Large intestine (tissue), 3 donors: ENCODE data around the gene ASAP3. TPM values are rescaled to one million over a fixed set of nuclear protein-coding genes. Genes with fewer than 3 reads are reported as not detected.

ENCODE experiments used
- DNase-seq, 2 donors: peaks; one replicate each; pipeline versions ENCODE4 v3.0.0 to v3.0.0-alpha.2; 2013
- H3K27ac ChIP-seq: one replicate; pipeline ENCODE4 v1.5.1; 2013; ENCODE audit warnings: low read length
- H3K27me3 ChIP-seq: 2 replicates; pipeline ENCODE4 v1.6.1; 2013; ENCODE audit warnings: low read length; ENCODE audit not compliant: control insufficient read depth, insufficient read depth
- H3K36me3 ChIP-seq: 2 replicates; pipeline ENCODE4 v1.6.1; 2013; ENCODE audit warnings: low read length; ENCODE audit not compliant: control insufficient read depth, insufficient read depth
- H3K4me1 ChIP-seq: one replicate; pipeline ENCODE4 v1.6.1; 2013; ENCODE audit warnings: low read length; ENCODE audit not compliant: control insufficient read depth, insufficient read depth
- H3K4me3 ChIP-seq: one replicate; pipeline ENCODE4 v1.5.1; 2013; ENCODE audit warnings: low read length
- H3K9me3 ChIP-seq: one replicate; pipeline ENCODE4 v1.6.1; 2013; ENCODE audit warnings: mild to moderate bottlenecking, low read depth, low read length, moderate library complexity; ENCODE audit not compliant: control insufficient read depth
- WGBS: methylation state at CpG from one replicate; pipeline ENCODE4 v1.1.5; 2013; ENCODE audit warnings: low lambda C conversion rate; ENCODE audit not compliant: insufficient coverage; 5-methylcytosine and 5-hydroxymethylcytosine counted together
- polyA plus RNA-seq: library from polyadenylated mRNA; unstranded; fragments of 120-200 nt; gene quantifications from one replicate; pipeline ENCODE4 v1.2.1, GENCODE V29; 2013

Gene ASAP3
- polyA plus RNA-seq, 1 donor, result 14.0 TPM

DNA sequence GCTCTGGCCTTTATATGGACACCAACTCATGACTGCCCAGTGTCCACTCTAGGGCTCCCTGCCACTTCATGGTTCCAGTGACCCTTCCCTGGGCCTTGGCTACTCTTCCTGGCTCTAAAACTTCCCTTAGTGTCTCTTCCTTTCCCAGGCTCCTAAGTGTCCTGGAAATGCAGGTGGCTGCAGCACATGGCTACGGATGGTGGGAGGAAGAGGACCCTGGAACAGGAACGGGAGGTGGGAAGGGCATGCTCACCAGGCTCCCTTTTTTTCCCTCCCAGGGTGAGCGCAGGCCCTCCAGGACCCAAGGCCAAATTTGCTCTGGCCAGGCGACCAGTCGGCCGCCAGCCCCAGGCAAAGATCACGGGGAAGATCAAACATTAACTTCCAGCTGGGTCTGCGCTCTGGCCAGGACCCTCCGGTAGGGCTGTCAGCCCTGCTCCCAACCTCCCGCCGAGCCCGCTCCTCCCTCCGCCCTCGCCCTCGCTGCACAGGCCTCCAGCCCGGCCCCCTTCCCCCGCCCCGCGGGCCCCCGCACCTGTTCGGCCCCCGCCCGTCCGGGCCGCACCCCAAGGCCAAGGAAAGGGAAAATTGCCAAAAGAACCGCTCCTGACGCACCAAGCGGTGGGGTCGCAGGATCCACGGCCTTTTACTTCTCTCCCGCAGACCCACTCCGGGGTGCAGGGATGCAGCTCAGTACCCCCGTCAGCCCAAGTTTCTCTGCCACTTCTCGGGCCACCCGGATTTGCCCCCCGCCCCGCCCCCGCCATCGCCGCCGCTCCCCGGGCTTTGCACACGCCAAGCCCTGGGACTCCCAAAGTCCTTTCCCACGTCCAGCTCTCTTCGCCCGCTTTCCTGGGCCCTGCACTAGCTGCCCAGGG lies 60.3 kb downstream of the ASAP3 start:
- peaks cover 3% of the 10 kb centered on the region for H3K27me3 ChIP-seq
- H3K27ac ChIP-seq, result peak overlapping the region; percentile 66
- H3K4me3 ChIP-seq, result peak overlapping the region; percentile 53
- peaks cover 2% of the 10 kb centered on the region for H3K36me3 ChIP-seq
- no peaks in the 10 kb centered on the region for H3K9me3 ChIP-seq
- WGBS, result no CpG with 5 or more reads among the region's 46 CpGs
- DNase-seq, result peak in 1 of 2 donors; percentile 68
- H3K4me1 ChIP-seq, result peaks cover 25% of the 10 kb centered on the region

DNA sequence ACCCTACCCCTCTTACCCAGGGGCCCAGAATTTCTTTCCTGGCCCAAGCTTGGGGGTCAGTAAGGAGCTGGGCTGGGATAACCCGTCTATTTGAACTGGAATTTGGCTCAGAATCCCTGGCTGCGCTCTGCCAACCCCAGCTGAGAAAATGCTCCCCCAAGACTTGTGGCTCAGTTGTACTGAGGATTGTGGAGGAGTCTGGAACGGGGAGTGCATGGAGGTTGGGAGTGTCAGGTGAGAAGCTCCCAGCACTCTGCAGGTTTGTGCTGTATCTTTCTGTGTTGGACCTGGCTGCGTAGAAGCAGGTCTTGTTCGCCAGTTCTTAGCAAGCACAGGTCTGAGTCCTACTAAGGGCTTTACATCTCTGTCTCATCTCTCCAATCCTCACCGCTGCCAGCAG lies 61.0 kb downstream of the ASAP3 start:
- Histone ChIP-seq H3K9me3 (no peaks in the 10 kb centered on the region), H3K36me3 (no peaks in the 10 kb centered on the region), H3K4me1 (peaks cover 25% of the 10 kb centered on the region), H3K27ac (peak overlapping the region; percentile 66), H3K4me3 (peak overlapping the region; percentile 53), H3K27me3 (peaks cover 3% of the 10 kb centered on the region)
- no CpG with 5 or more reads among the region's 6 CpGs for WGBS
- peak in 1 of 2 donors; percentile 30 for DNase-seq

DNA sequence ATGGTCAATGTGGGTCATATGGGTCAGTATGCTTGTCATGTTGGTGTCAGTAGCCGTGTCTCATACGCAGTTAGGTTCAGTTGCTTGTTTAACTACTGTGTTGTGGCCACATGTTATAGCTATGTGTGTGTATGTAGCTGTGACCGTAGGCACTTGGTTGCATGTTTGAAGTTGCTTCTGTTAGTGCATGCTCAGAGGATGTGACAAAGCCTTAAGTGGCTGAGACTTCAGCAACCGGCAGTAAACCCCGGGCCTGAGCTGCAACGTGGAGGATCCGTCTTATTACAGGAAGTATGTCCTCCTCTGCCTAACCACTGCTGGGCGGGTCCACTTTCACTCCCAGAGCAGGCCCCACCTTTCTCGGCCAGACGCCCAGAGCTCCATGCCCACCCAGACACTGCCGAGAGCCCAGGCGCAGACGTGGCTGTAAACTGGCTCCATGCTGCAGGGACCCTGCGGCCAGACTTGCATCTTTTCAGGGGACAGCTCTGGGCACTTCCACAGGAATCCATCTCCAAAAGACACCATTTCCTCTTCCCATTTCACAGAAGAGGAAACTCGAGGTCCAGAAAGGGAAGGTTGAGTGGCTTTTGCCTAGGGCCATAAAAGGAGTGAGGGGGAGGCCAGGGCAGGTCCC lies 61.6 kb downstream of the ASAP3 start:
- WGBS, result no CpG with 5 or more reads among the region's 15 CpGs
- no peak overlapping the region for H3K4me3 ChIP-seq
- no peaks in the 10 kb centered on the region for H3K36me3 ChIP-seq
- no peaks in the 10 kb centered on the region for H3K9me3 ChIP-seq
- DNase-seq, result peak; percentile 76 to 85
- H3K27ac ChIP-seq, result peak overlapping the region; percentile 66
- H3K4me1 ChIP-seq, result peaks cover 29% of the 10 kb centered on the region
- H3K27me3 ChIP-seq, result peaks cover 3% of the 10 kb centered on the region

DNA sequence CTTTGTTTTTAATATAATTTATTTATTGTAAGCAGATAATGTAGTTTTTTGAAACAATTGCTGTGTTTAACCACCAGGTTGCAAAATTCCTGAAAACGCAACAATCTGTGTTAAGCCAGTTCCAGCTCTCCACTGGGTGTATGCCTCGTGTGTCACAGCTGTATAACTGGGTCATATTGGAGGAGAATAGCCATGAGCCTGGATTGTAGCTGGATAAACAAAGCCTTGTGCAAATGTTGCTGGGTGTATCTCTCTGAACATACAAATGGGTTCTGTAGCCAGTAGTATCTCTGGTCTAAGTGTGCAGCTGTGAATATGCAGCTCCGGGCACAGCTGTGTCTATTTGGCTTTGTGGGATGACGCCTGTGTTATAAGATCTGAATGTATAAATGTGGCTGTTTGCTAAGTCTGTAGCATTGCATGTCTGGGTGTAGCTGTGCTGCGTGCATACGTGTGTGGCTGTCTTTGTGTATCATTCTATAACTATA lies 62.2 kb downstream of the ASAP3 start:
- Histone ChIP-seq H3K27me3 (peaks cover 3% of the 10 kb centered on the region), H3K4me1 (peaks cover 31% of the 10 kb centered on the region), H3K4me3 (no peak overlapping the region), H3K27ac (peak overlapping the region; percentile 66), H3K36me3 (peaks cover 1% of the 10 kb centered on the region), H3K9me3 (no peaks in the 10 kb centered on the region)
- no CpG with 5 or more reads among the region's 6 CpGs for WGBS
- DNase-seq, result peak in 1 of 2 donors; percentile 67

DNA sequence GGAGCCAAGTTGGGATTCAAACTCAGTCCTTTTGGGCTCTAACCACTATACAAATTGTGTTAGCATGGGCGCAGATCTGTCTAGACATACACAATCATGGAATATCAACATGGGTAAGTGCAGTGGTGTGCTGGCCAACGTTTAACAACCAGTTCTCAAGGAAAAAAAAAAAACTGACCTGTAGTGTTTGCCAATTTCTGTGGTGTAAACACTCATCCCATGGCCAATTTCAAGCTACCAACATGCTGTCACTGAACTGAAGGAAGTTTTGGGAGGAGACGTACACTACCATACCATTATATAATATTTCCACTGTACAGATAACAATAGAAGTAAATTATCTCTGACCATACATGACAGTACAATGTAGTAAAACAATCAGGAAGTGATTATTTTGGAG lies 62.6 kb downstream of the ASAP3 start:
- DNase-seq, result no peak
- Histone ChIP-seq H3K27ac (peak overlapping the region; percentile 66), H3K4me3 (no peak overlapping the region), H3K4me1 (peaks cover 31% of the 10 kb centered on the region), H3K27me3 (peaks cover 3% of the 10 kb centered on the region), H3K36me3 (peaks cover 3% of the 10 kb centered on the region), H3K9me3 (no peaks in the 10 kb centered on the region)
- 60% methylated on average over 1 of the region's 3 CpGs for WGBS

DNA sequence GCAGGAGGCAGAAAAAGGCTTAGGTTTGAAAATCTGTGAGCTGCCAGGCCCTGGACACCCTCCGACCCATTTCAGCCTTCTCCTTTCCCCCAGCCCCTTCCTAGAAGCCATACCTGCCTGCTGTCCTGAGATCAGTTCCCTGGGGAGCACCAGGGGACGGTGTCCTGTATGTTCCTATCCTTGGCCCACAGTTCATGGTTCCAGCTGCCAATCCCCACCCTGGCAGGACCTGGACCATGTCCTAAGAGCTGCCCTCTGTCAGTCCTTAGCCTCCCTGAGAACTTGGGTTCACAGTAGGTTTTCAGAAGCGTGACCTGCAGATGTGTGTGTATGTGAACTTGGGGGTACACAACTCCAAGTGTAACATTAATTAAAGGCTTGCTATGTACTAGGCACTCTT lies 63.2 kb downstream of the ASAP3 start:
- no peak for DNase-seq
- Histone ChIP-seq H3K4me1 (peaks cover 31% of the 10 kb centered on the region), H3K9me3 (no peaks in the 10 kb centered on the region), H3K4me3 (no peak overlapping the region), H3K27ac (no peak overlapping the region), H3K27me3 (peaks cover 3% of the 10 kb centered on the region), H3K36me3 (peaks cover 3% of the 10 kb centered on the region)
- no CpG with 5 or more reads among the region's 3 CpGs for WGBS

DNA sequence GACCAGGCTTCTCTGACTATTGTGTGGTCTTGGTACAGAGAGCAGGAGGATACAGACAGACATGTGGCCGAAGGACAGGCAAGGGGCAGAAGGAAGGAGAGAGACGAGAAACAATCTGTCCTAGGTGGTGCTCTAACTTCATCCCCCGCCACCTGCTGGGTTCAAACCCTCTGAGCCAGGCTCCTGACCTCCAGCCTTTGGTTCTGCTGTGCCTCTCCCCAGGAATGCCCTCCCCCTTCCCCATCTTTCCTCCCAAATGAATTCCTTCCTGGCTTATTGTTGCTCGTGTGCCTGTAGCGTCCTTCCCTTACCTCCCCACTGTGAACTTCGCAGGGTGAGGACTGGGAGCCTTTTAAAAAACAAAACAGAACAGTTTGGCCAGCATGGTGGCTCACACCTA lies 64.8 kb downstream of the ASAP3 start:
- Histone ChIP-seq H3K27me3 (no peaks in the 10 kb centered on the region), H3K27ac (no peak overlapping the region), H3K9me3 (no peaks in the 10 kb centered on the region), H3K4me3 (no peak overlapping the region), H3K4me1 (peaks cover 26% of the 10 kb centered on the region), H3K36me3 (peaks cover 6% of the 10 kb centered on the region)
- DNase-seq, result no peak
- 40% methylated on average over 1 of the region's 6 CpGs for WGBS

DNA sequence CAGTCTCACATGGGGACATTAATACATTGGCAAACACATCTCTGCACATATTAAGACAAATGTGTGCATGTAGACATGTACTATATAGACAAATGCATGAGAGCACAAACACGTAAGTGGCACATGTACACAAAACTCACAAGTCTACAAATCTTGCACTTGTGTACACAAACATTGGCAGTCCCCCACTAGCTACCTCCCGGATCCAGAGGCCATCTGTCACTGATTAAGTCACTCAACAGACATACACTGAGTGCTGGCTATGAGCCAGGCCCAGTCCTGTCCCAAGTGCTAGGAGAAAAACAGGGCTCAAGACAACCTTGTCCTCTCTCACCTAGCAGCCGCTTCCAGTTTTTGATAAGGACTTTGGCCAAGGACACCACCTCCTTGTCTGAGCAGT lies 66.4 kb downstream of the ASAP3 start:
- no CpG with 5 or more reads among the region's 3 CpGs for WGBS
- Histone ChIP-seq H3K4me3 (no peak overlapping the region), H3K9me3 (no peaks in the 10 kb centered on the region), H3K27me3 (no peaks in the 10 kb centered on the region), H3K27ac (no peak overlapping the region), H3K4me1 (peaks cover 15% of the 10 kb centered on the region), H3K36me3 (peaks cover 6% of the 10 kb centered on the region)
- DNase-seq, result peak; percentile 28 to 75

DNA sequence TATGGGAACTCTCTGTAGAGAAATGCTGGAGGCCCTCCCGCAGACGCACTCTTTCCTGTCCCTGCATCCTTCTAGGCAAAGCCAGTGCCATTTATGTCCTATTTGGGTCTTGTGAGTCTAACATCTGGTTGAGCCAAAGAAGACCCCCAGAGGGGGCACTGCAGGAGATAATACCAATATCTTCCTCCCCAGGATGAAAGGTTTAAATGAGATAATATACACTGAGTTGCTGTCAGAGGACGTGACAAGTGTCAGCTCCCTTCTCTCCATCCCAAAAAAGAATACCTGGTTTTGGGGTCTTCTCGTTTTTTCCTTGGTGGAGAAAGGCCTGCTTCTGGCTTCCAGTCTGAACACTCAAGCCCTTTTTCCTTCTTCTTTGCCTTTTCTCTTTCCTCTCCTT lies 67.0 kb downstream of the ASAP3 start:
- Histone ChIP-seq H3K4me3 (no peak overlapping the region), H3K27ac (no peak overlapping the region), H3K9me3 (no peaks in the 10 kb centered on the region), H3K36me3 (peaks cover 6% of the 10 kb centered on the region), H3K4me1 (peaks cover 9% of the 10 kb centered on the region), H3K27me3 (no peaks in the 10 kb centered on the region)
- no peak for DNase-seq
- 71% methylated on average over 1 of the region's 4 CpGs for WGBS

DNA sequence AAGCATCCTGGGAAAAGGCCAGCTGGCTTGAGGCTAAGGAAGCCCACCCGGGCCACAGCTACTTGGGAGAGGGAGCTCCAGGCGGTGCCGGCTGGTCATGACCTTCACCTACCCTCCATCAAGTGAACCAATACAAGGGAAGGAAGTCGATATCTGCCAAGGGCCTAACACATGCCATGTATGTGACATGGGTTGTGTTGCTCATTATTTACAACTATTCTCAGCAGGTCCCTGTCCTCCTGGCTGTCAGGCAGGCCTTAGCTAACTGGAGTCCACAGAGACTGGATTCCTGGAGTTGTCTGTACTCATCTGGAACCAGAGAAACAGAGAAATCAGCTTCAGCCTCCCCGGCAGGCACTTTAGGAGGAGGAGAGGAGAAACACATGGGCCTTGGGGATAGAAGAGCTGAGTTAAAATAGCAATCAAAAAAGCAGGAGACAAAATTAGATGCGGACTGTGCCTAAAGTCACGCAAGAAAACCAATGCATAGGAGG lies 75.1 kb downstream of the ASAP3 start:
- Histone ChIP-seq H3K36me3 (peaks cover 8% of the 10 kb centered on the region), H3K27ac (no peak overlapping the region), H3K27me3 (no peaks in the 10 kb centered on the region), H3K4me1 (peaks cover 5% of the 10 kb centered on the region), H3K4me3 (no peak overlapping the region), H3K9me3 (no peaks in the 10 kb centered on the region)
- no peak for DNase-seq
- WGBS, result 94% methylated on average over 2 of the region's 7 CpGs
